ELF-1 (cell line): ENCODE measurements around the gene SLC6A7.

Experiments used
- DNase-seq: peaks from one replicate; pipeline ENCODE4 v3.0.0-alpha.2; 2016; ENCODE audit warnings: low read depth, low spot score

SLC6A7 gene

DNA sequence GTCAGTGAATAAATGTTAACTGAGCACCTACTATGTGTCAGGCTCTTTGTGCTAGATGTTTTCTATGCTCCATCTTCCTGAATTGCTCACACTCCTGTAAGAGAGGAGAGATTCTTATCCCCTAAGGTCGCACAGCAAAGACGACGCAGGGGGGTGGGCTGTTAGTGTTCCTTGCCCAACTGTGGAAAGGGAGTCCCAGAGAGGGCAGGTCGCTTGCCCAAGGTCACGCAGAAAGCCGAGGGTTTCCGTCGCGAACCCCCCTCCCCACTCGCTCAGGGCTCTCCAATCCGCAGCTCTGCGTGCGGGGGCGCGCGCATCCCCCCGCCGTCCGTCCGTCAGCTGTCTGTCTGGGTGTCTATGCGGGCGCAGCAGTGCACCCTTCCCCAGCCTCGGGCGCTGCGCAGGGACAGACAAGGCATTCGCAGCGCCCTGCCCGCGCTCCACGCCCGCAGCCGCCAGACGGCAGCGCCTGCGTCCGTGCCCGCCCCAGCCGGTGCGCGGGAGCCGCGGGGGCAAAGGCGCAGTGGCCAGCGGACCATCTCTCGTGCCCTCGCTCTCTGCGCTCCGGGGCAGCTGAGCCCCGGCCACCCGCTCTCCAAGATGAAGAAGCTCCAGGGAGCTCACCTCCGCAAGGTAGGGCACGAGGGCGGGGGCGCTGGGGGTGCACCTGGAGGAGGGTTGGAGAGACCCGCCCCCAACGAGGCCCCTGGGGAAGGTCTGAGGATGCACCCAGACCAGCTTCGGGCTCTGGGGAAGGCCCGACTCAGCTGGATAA is at the start of gene SLC6A7:
Gene SLC6A7, plus strand, starts transcription at position 335 of the 775 bp plus-strand sequence. Its CDS starts 266 bp downstream, at position 601.
- no peak for DNase-seq

DNA sequence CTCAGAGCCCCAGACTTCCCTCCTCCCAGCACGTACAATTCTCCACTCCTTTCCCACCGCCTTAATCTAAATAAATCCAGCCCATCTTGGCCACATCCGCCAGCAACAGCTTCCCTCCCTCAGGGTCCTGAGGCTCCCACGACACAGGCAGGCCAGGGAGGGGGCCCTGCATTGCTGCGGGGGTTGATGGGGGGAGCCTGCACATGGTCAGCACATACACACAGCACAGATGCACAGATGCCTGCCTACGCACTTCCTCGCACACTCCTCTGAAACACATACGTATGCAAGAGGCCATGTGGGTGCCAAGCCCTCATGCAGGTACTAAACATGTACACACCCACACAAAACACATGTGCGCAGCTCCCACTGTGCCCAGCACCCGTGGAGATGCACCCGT is 49.0 kb upstream of the SLC6A7 start:
- DNase-seq = no peak

DNA sequence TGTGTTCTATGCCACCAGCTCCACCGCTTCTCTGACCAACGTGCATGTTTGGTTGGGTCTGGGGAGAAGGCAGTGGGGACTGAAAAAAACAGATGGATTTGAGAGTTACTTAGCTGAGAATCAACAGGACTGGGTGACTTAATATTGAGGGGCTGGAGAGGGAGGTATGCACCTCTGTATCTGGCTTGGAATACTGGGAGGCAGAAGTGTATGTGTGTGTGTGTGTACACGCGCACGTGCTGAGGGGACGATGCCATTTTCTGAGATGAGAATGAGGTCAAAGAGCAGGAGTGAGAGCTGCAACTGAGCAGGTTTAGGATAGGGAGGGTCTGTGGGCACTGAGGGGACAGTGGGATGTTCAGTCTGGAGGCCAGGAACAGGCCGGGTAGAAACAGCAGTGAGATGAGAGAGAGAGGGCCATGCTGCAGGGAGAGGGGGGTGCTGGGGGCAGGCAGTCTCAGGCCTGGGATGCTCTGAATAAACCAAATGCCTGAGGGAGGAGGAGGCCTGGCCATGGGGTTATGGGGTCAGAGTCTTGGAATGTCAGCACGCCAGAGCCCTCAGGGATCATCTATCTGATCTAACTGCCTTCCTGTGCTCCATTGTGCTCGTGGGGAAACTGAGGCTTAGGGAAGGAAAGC is 48.2 kb upstream of the SLC6A7 start:
- peak; percentile 96 for DNase-seq

DNA sequence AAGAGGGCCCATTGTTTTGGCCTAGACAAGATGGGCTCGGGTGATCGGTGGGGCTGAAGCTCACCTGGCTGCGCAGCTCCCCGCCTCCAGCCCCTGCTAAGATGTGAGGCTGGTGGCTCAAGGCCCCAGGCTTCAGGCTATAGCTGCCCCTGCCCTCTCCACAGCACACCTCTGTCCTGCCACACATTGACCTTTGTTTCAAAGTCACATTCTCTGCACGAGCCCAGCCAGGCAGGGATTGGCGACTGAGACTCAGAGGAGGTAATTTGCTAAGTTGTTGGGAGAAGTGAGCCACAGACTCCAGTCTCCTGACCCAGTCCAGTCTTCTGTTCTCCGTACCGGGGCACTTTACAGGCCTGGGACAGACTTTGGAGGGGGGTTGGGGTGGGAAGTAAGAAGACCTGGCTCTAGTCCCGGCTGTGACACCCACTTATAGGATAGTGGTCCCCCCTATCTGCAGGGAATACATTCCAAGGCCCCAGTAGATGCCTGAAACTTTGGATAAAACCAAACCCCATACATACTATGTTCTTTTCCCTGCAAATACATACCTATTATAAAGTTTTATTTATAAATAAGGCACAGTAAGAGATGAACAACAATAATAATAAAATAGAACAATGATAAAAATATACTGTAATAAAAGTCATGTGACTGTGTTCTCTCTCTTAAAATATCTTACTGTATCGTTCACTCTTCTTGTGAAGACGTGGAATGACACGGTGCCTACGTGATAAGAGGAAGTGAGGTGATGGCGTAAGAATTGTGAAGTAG is 47.5 kb upstream of the SLC6A7 start:
- no peak for DNase-seq

DNA sequence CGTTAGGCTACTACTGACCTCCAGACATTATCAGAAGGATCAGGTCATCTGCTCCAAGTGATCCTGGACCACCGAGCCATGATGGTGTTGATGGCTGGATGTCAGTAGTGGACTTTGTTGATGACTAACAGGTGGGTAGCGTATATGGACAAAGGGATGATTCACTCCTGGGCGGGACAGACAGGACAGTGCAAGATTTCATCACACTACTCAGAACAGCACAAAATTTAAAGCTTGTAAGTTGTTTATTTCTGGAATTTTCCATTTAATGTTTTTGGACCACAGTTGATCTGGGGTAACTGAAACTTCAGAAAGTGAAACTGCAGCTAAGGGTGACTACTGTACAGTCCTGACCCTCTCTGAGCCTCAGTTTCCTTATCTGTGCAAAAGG is 46.9 kb upstream of the SLC6A7 start:
- DNase-seq = peak; percentile 54

DNA sequence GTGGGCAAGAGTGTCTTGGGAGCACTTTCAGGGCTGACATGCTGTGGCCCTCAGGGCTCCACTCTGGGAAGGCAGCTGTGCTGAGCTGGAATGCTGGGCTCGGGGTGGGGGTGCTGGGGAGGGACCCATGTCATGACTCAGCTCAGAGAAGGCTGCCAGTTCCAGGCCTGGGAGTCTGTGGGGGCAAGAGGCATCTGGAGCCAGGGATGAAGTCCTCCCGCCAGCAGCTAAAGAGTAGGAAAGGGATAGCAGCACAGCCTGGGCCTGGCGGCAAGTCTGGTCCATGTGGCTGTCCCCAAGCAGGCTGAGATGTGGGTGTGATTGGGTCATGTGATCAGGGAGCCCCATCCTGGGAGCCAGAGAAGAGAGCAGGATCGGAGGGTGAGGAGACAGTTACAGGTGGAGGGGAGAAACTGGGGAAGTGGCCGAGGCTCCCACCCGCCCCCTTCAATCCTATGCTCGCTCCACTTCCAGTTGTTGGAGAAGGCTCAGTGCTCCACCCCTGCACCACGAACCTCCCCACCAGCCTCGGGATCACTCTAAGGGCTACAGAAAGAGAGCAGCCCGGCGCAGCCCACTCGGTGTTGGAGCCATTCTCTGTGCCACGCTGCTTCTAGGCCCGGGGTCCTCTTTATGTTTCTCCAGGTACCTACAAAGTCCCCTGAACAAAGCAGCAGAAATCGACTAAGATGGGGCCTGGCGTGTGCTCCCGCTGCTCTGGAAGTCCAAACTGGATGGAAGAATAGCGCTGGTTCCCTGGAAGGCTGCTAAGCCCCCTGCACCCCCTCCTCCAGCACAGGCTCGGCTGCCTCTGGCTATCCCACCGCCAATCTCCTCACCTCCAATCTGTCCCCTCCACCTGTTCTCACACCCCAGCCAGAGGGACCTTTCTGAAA is 46.3 kb upstream of the SLC6A7 start:
- peak; percentile 72 for DNase-seq

DNA sequence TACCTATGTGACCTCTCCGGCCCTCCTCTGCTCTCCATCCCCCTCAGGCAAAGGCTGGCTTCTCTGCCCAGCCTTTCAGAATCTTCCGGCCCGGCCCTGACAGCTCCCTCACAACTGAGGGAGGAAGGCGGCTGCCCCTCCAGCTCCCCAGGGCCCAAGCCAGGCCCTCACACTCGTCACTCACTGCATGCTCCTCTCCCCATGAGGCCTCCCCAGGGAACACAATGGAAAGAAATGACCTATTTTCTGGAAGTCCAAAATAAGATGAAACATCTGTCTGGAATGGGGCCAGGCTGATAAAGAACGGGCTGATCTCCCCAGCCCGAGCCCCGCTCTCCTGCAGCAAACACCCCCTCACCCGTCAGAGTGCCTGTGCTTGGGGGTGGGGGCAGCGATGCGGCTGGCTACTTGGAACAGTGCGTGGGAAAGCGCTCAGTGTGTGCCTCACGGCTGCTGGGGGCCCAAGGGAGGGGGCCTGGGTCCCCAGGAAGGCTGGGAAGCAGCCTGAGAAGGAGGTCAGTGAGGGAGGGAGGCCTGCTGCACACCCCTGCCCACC is 45.5 kb upstream of the SLC6A7 start:
- DNase-seq = peak; percentile 80

DNA sequence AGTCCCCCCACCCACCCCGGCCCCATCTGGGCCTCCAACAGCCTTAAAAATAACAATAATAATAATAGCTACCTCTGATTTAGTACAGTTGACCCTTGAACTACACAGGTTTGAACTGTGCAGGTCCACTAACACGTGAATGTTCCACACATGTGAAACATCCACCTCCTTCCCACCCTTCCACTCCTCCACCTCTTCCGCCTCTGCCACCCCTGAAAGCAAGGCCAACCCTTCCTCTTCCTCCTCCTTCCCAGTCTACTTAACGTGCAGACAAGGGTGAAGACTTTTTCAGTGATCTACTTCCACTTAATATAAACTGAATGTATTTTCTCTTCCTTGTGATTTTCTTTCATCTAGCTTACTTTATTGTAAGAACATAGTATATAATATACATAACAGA is 45.0 kb upstream of the SLC6A7 start:
- no peak for DNase-seq

DNA sequence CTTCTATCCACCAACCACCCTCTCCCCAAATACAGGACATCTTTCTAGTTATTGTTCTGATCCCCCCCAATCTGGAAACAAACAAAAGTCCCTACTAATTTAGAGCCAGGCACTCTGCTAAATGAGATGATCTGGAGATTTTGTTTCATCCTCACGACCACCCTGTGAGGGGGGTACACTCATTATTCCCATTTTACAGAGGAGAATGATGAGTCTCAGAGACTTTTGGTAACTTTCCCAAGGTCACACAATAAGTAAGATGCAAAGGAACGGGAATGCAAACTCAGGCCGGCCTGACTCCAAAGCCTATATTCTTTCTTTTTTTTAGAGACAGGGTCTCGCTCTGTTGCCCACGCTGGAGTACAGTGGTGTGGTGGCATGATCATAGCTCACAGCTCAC is 43.6 kb upstream of the SLC6A7 start:
- DNase-seq = no peak

DNA sequence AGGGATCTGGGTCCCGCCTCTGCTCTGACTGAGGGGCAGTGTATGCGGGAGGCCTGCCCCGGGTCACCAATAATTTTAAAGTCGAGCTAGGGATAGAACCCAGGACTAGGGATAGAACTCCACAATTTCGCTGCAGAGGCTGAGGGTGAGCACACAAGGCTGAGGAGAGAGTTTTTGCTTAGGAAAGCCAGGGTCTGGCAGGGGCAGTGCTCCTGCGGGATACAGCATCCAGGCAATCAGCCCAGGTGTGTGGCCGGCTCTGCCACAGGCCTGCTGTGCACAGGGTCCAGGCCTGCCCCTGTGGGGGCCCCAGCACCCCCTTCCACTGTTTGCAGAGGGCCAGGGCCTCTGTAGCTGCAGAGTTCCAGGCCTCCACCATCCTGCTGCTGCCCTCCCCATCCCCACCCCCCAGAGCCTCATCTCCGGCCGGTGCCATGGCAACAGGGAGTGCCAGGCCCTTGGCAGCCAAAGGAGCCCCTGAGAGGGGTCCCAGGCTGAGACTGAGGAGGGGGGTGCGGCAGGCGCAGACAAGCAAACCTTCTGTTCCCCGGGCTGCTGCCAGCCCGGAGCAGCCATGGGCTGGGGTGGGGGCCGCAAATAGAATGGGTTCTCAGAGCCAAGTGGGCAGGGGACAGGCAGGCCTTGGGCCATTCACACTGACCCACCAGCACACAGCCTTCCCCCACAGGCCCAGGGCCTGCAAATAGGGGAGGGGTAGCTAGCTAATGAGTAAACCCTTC is 42.8 kb upstream of the SLC6A7 start:
- DNase-seq = no peak

DNA sequence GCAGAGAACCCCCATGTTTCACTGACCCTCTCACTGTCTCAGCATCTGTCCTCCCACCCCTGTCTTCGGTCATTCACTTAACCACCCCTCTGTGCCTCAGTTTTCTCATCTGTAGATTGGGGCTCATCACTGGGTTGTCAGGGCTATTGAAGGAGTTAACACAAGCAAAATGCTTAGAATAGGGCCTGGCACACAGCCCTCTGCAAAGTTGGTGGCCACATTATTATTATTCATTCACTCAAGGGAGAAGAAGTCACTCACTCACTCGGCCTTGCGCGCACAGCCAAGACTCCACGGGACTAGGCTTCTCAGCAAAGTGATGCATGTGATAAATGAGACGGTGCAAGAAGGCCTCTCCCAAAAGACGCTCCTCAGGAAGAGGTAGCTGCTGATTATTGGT is 42.2 kb upstream of the SLC6A7 start:
- DNase-seq = no peak

DNA sequence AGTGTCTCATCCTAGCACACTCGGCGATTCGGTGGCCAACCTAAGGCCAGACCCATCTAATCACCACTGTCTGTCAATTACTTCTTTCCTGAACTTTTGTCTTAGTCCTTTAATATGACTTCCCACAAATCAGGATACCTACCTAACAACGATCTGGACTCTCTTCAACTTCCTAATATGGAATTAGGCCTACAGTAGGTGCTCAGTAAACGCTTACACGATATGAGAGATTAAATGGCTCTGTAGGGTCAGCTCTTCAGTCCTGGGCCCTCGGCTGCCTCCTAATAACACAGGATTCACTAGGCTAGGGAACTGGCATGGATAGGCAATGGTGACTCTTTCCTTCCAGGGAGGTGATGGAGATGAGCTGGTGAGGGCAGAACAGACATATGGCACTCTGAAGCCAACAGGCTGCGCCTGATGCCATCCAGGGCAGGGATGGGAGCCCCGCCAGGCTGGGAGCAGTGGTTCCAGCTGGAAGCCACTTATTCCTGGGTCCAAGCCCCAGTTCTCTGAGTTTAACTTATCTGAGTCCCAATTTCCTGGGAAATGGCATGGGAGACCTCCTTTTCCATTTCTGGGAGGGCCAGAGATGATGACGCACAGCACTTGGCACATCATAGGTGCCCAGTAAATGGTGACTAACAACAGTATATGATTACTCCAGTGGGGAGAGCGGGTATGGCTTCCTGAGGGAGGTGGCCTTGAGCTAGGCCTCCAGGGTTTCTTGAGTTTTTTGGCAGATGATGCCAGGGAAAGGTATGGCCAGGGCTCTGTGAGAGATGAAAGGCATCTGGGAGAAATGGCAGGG is 41.5 kb upstream of the SLC6A7 start:
- no peak for DNase-seq

DNA sequence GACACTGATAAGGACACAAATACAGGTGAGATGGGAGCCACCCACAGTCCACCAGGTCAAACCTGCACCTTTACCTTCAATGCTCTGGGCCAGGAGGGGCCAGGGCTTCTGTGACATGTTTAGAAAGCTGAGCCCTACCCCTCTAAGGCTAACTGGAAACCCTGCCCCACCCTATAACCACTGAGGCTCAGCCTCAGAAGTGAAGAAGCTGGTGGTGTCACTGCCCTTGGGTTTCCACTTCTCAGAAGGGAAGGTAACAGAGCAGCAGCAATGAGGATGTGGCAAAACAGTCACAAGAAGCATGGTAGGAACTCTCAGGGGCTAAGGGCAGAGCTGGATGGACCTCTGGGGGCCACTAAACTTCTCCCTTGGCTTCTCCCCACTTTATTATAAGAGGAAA is 40.2 kb upstream of the SLC6A7 start:
- no peak for DNase-seq

DNA sequence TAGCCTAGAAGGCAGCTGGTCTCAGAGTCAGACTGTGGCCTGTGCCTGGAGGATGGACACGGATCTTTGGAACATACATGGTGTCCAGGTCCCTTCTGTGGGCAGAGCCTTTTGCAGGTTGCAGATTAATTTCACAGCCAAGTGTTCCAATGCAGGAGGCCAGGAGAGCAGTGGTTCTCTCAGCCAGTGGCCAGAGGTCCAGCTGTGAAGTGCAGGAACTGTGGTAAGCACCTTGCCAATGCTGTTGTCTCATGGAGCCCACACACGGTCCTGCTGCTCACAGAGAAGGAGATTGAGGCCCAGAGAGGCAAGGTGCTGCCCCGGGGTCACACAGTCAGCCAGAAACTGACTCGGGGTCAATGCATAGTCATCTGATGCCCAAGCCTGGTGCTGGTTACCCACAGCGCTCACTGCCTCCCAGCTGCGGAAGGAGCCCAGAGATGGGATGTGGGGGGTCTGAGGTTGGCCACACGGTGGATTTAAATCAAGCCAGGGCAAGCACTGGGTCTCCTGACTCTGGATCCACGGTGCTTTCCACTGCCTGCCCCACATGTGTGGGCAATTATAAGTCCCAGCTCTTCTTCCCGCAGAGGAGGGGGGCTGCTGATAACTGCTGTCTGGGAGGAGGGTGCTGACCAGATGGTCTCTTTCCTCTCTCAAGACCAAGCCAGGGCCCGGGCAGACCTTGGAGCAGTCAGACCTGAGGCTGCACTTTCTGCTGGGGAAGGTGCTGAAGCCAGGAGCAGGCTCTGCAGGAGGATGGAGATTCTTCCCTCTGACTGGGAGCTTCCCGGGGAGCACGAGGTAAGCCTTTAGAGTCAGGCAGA is 37.0 kb upstream of the SLC6A7 start:
- peak; percentile 68 for DNase-seq

DNA sequence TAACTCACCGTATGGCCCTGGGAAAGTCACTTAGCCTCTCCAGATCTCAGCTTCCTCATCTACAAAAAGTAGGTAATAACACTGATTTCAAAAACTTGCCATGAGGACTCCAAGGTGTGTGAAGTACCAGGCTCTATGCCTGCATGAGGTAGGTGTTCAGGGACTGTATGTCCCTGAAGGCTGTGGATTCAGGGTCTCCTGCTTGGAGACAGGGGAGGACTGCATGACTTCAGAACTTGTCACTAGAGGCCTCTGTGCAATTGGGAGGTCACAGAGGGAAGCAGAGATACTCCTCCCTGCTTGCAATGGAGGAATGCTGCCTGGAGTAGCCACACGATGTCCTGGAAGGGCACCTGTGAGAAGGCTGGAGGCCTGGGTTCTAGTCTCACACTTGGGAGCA is 36.4 kb upstream of the SLC6A7 start:
- DNase-seq = no peak

DNA sequence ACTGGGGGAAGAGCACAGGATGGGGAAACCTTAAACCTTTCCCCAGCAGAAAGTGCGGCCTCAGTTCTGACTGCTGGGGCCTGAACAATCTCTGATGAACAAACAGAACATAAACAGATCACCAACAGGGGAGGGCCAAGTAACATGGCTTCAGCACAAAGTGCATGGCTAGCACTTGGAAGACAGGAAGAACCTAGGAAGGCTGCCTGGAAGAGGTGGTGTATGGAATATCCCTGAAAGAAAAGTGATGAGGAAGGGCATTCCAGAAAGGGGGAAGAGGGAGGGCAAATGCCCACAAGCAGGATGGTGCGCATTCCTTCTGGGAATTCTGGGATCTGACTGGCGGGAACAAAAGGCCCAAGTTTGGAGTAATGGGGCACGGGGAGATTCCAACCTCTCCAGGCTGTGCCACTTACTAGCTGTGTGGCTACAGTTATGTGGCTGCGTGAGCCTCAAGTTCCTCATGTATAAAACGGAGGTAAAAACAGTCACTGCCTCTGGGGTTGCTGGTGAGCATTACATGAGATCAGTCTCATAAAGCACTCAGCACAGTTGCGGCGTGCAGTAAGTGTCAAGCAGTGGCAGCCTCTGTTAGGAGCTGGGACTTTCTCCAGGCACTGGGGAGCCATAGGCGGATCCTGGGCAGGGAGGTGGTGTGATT is 35.8 kb upstream of the SLC6A7 start:
- DNase-seq = peak; percentile 84

DNA sequence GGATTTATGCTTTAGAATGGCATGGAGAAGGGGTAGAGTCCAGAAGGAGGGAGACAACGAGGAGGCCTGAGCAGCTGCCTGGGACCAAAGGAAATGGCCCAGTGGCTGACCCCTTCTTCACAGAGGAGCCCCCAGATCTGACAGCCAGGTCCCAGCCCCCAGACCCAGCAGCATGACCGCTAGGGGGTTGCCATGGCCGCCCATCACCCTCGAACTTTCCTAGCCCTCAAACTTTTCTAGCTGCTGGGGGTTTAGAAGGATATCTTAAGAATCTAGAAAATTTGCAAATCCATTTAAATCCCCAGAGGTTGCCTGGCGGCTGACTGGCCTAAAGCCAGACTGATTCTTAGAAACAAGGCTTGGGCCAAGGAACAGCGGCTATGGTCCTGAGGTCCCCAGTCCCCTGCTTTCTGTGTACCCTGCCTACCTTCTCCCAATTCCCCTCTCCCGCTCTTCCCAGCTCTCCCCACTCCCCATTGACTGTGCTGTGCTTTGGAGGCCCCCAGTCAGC is 35.2 kb upstream of the SLC6A7 start:
- peak; percentile 46 for DNase-seq
